ENCODE data around the gene NCF4.

DNA sequence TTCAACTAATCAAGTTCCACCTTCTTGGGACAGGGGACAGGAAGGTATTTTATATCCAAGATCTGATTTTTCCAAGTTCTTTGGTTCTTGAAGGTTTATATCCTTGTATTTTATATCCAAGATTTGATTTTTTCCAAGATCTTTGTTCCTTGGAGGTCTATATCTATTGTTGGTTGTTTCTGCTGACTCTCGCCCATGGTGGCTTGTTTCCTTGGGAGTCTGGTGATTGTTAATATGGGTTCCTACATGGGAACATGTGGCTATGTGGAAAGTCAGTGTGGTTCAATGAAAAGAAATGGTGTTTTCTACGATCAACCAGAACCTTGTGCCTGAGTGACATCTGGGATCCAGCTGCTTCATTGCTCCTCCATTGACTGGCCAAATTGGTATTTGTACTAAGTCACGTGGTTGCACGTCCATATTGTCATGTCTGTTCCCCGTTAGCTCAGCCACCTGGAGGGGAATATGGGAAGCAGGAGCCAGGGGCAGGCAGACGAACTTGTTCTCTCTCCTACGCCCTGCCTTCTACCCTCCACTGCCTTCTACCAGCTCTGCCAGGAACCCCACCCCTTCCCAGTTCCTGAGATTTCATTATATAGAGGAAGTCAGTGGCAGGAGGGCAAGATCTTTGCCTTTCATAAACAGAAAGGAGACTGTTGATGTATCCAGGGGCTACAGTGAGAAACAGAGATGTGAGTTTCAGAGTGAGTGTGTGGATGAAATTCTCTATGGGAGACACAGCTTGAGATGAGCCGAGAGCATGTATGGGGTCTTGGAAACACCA is 41.5 kb downstream of the NCF4 start:
- TF ChIP-seq, protein P1, sequence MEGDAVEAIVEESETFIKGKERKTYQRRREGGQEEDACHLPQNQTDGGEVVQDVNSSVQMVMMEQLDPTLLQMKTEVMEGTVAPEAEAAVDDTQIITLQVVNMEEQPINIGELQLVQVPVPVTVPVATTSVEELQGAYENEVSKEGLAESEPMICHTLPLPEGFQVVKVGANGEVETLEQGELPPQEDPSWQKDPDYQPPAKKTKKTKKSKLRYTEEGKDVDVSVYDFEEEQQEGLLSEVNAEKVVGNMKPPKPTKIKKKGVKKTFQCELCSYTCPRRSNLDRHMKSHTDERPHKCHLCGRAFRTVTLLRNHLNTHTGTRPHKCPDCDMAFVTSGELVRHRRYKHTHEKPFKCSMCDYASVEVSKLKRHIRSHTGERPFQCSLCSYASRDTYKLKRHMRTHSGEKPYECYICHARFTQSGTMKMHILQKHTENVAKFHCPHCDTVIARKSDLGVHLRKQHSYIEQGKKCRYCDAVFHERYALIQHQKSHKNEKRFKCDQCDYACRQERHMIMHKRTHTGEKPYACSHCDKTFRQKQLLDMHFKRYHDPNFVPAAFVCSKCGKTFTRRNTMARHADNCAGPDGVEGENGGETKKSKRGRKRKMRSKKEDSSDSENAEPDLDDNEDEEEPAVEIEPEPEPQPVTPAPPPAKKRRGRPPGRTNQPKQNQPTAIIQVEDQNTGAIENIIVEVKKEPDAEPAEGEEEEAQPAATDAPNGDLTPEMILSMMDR (IDR thresholded peaks at IDR 0.05) = no peak
- no peak for TF ChIP-seq RNF2 (IDR thresholded peaks at IDR 0.05; ENCODE audit: borderline replicate concordance, low read depth)
- no peak for TF ChIP-seq RFX5 (IDR thresholded peaks at IDR 0.05)
- TF ChIP-seq CHD2 (IDR thresholded peaks at IDR 0.05; ENCODE audit: low read length, partially characterized antibody) = no peak
- TF ChIP-seq HEYL (CRISPR knock-in tag; IDR thresholded peaks at IDR 0.05) = no peak
